ENCODE results near the gene CBLIF. TPM values are rescaled to one million over a fixed set of nuclear protein-coding genes. Genes with fewer than 3 reads are reported as not detected.
"Not testable (repeated sequence)": the region's sequence is repeated elsewhere in the genome, so short reads cannot be mapped to it uniquely, and the experiment has no call there.

CBLIF gene
- total RNA-seq, 2 donors from 2014 or later: 0.31 TPM; not detected in 1

DNA sequence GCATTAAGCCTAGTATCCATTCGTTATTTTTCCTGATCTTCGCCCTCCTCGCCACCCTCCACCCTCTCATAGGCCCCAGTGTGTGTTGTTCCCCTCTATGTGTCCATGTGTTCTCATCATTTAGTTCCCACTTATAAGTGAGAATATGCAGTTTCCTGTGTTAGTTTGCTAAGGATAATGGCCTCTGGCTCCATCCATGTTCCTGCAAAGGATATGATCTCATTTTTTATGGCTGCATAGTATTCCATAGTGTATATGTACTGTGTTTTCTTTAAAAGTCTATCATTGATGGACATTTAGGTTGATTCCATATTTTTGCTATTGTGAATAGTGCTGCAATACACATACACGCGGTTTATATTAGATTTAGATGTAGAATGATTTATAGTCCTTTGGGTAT lies 6.1 kb upstream of the CBLIF start:
- ATAC-seq; intact Hi-C loops (cut with DNase I, micrococcal nuclease); DNase-seq: not testable (repeated sequence)

- intact Hi-C loops (cut with DNase I, micrococcal nuclease); ATAC-seq; DNase-seq: not testable (repeated sequence)
Measured at GRCh38 chr11:59849551-59849950, 4.3 kb upstream of the CBLIF start.

DNA sequence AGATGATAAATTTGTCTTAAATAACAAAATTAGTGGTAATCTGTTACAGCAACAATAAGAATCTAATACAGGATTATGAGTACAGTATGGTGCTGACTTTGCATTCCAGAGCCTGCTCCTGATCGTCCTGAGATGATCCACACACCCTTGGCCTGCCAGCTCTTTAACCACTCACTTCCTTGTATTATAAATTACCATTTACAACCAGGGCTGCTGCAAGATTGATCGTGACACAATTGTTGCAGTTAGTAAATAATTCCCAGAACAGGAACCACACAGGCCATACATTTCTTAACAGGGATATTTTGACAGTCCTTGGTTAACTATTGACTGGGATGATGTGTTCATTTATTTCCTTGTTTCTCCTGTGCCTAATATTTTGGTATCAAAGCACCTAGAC lies 3.8 kb upstream of the CBLIF start:
- DNase-seq: peak; percentile 57 to 73
- ATAC-seq: peak; percentile 96
- intact Hi-C loops (cut with DNase I, micrococcal nuclease): no loop called here

DNA sequence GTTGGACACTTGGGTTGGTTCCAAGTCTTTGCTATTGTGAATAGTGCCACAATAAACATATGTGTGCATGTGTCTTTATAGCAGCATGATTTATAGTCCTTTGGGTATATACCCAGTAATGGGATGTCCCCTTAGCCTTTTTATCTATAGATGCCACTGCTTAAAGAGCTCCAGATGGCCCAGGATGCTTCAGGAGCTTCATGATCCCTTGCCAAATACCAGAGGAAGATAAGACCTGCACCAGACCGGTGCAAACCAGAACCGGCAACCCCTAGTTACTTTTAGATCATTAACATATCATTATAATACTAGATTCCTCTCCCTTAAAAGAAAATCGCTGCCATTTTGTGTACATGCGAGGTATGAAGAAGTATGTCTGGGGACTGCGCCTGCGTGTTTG lies 3.1 kb upstream of the CBLIF start:
- DNase-seq; ATAC-seq; intact Hi-C loops (cut with DNase I, micrococcal nuclease): not testable (repeated sequence)

DNA sequence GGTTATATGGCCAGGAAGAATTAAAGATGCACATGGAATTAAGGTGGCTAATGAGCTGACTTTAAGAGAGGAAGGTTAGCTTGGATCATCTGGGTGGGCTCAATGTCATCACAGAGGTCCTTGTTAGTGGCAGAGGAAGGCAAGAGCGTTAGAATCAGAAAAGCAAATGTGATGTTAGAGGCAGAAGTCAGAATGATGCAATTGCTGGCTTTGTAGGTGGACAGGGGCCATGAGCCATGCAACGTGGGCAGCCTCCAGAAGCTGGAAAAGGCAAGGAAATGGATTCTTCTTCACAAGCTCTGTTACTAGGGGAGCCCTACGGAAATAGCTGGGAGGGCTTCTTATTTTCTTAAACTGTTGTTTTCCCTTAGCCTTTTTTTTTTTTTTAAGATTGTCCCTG lies 2.3 kb upstream of the CBLIF start:
- ATAC-seq: no peak
- DNase-seq: no peak
- intact Hi-C loops (cut with DNase I, micrococcal nuclease): no loop called here

- no peak for ATAC-seq
- DNase-seq: no peak
- intact Hi-C loops (cut with DNase I, micrococcal nuclease): no loop called here
Measured at GRCh38 chr11:59846556-59846955, 1.3 kb upstream of the CBLIF start.

- intact Hi-C loops (cut with DNase I, micrococcal nuclease): no loop called here
- DNase-seq (no peak), ATAC-seq (no peak)
Measured at GRCh38 chr11:59842316-59842715, 3.0 kb downstream of the CBLIF start.

DNA sequence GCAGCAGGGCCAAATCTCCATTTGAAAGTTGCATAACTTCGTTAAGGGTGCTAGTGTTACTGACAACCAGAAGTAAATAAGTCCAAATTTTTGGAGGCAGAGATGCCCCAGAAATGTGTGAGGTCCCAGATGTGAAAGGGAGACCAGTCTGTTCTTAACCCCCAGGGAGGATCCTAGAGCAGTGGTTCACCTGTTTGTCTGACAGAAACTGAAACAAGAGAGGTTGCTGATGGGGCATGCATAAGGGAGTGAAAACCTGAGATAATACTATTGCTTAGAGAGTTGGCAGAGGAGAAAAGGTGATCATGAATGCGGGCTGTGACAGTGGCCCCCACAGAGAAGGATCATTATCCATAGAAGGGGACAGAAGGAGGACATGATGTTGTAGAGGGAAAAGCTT lies 3.8 kb downstream of the CBLIF start:
- ATAC-seq (no peak), DNase-seq (no peak)
- intact Hi-C loops (cut with DNase I, micrococcal nuclease): no loop called here

GRCh38 chr11:59839615-59840014 lies 5.7 kb downstream of the CBLIF start:
- no peak for ATAC-seq
- DNase-seq: no peak
- intact Hi-C loops (cut with DNase I, micrococcal nuclease): no loop called here

GRCh38 chr11:59833602-59834001 lies 11.7 kb downstream of the CBLIF start:
- no peak for DNase-seq
- no peak for ATAC-seq
- intact Hi-C loops (cut with DNase I, micrococcal nuclease): no loop called here

DNA sequence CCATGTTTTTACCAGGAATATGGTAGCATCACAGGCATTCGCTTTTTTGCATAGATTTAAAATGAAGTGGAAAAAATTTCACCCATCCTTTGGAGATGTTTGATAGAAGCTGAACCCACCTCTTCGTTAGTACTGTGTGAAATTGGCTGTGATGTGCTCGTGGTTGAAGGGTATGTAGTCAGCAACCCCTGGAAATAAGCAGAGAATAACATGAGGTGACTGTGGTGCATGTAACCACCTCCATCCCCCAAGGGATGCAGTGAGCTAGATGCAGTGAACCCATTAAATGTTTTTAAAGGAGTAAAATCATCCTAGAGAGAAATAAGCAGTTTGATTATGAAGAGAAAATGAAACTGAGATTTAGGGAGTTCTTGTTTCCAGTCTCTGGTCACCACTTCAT lies 15.9 kb downstream of the CBLIF start:
- DNase-seq (no peak), ATAC-seq (no peak)
- intact Hi-C loops (cut with DNase I, micrococcal nuclease): no loop called here

GRCh38 chr11:59822989-59823566 lies 22.2 kb downstream of the CBLIF start:
- ATAC-seq (peak; percentile 96), DNase-seq (peak; percentile 25 to 33)
- intact Hi-C loops (cut with DNase I, micrococcal nuclease): no loop called here

- DNase-seq (no peak), ATAC-seq (no peak)
- intact Hi-C loops (cut with DNase I, micrococcal nuclease): no loop called here
Measured at GRCh38 chr11:59818572-59818971, 26.7 kb downstream of the CBLIF start.

GRCh38 chr11:59816434-59816833 lies 28.9 kb downstream of the CBLIF start:
- ATAC-seq; intact Hi-C loops (cut with DNase I, micrococcal nuclease); DNase-seq: not testable (repeated sequence)

- intact Hi-C loops (cut with DNase I, micrococcal nuclease): no loop called here
- no peak for ATAC-seq
- no peak for DNase-seq
Measured at GRCh38 chr11:59815754-59816153, 29.5 kb downstream of the CBLIF start.

GRCh38 chr11:59814021-59814420 lies 31.3 kb downstream of the CBLIF start:
- intact Hi-C loops (cut with DNase I, micrococcal nuclease): no loop called here
- ATAC-seq: no peak

GRCh38 chr11:59813364-59813763 lies 31.9 kb downstream of the CBLIF start:
- intact Hi-C loops (cut with DNase I, micrococcal nuclease): no loop called here
- ATAC-seq (no peak), DNase-seq (no peak)

More at GRCh38 chr11:59814021-59814420, 31.3 kb downstream of the CBLIF start:
- no peak for DNase-seq

- intact Hi-C loops (cut with DNase I, micrococcal nuclease): no loop called here
- ATAC-seq (no peak), DNase-seq (no peak)
Measured at GRCh38 chr11:59812220-59812619, 33.1 kb downstream of the CBLIF start.

DNA sequence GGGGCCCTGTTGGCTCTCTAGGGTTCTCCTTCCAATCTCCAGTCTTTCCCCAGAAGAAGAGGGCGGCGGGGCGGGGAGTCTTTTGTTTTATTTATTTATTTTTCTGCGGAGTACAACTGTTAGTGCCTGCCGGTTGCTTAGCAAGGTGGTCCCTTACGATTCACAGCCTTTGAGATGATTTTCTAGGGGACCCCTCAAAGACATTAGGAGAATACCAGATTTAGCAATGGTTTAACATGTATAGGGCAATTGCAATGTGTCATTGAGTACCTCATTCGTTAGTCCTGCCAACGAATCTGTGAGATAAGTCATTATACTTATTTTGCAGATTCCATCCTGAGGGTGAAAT lies 34.4 kb downstream of the CBLIF start:
- ATAC-seq: no peak
- intact Hi-C loops (cut with DNase I, micrococcal nuclease): no loop called here
- no peak for DNase-seq

- ATAC-seq (peak; percentile 94), DNase-seq (peak; percentile 91 to 92)
- intact Hi-C loops (cut with DNase I, micrococcal nuclease): no loop called here
Measured at GRCh38 chr11:59810189-59810910, 34.9 kb downstream of the CBLIF start, which contains the start of gene MRPL16. TSS of gene MRPL16 (minus strand) at chr11:59810778. CDS start at chr11:59810658, 120 bp downstream.
